H1 (cell line): ENCODE data around the gene MAPK11. TPM values are rescaled to one million over a fixed set of nuclear protein-coding genes. Genes with fewer than 3 reads are reported as not detected.
A peak's percentile ranks its signal among the peaks of the same experiment; 100 is the strongest.

ENCODE experiments used
- ASH2L ChIP-seq: fragments of 200-600, 300-600 bp; sonication (generic); IDR thresholded peaks from one replicate; pipeline ENCODE4 v1.7.1; 2017; ENCODE audit warnings: low read length
- CBX8 ChIP-seq: fragments of 300-800, 300-1000 bp; sonication (generic); IDR thresholded peaks from 2 replicates; pipeline ENCODE4 v1.7.1; 2016; ENCODE audit warnings: low read depth, low read length, borderline replicate concordance
- FOSL1 ChIP-seq: IDR thresholded peaks from 2 replicates; pipeline ENCODE4 v1.6.1; 2011; ENCODE audit warnings: mild to moderate bottlenecking, low read depth, low read length, moderate library complexity; ENCODE audit not compliant: insufficient read depth
- MAX ChIP-seq: IDR thresholded peaks from 2 replicates; pipeline ENCODE4 v1.6.1; 2012; ENCODE audit warnings: inconsistent platforms
- NRF1 ChIP-seq: IDR thresholded peaks from 2 replicates; pipeline ENCODE4 v1.6.1; 2011; ENCODE audit warnings: mild to moderate bottlenecking, low read depth, low read length, improper control_type of control experiment
- SRF ChIP-seq: IDR thresholded peaks from 2 replicates; pipeline ENCODE4 v1.6.1; 2011; ENCODE audit warnings: mild to moderate bottlenecking, low read depth, low read length, moderate library complexity
- SUZ12 ChIP-seq: fragments of 200-600 bp; sonication (generic); IDR thresholded peaks from 2 replicates; pipeline ENCODE4 v1.6.1; 2012; ENCODE audit warnings: mild to moderate bottlenecking, inconsistent platforms, low read length, moderate library complexity, mixed read lengths
- USF2 ChIP-seq: IDR thresholded peaks from 2 replicates; pipeline ENCODE4 v1.6.1; 2011; ENCODE audit warnings: low read length, improper control_type of control experiment
- polyA plus RNA-seq, 7 experiments: library from polyadenylated mRNA; depleted of rRNA in 3 of 7; stranded (reverse) in 5 of 7; unstranded in 2 of 7; fragments of >200 nt in 5 of 7; fragments of 200-250 nt in 2 of 7; gene quantifications; 1 replicate in 5 of 7; 2 replicates in 1 of 7; 4 replicates in 1 of 7; pipeline versions ENCODE4 v1.2.1 to v1.2.3, GENCODE V29; 2011 to 2013; ENCODE audit warnings: missing spikeins in 2 of 7, mixed read lengths in 2 of 7
- total RNA-seq: library from RNA; stranded (reverse); fragmentation: NEBNext Ultra II Directional; extraction: Animal tissue kit (Norgen Biotek cat#: 25700); gene quantifications from 2 replicates; pipeline ENCODE4 v1.2.1, GENCODE V29; 2021
- TF ChIP-seq, protein P1 (sequence below): fragments of 300-600 bp; sonication (generic); IDR thresholded peaks from 2 replicates; pipeline ENCODE4 v1.7.1; 2012; ENCODE audit warnings: low read length, moderate library complexity, mild to moderate bottlenecking, inconsistent platforms; ENCODE audit not compliant: insufficient replicate concordance

Gene MAPK11
- total and polyA plus RNA-seq, 2 of the 8 experiments (the other 6 are each of a cell fraction or from before 2014, with no cell fraction given), result 0.70 to 1.5 TPM

DNA sequence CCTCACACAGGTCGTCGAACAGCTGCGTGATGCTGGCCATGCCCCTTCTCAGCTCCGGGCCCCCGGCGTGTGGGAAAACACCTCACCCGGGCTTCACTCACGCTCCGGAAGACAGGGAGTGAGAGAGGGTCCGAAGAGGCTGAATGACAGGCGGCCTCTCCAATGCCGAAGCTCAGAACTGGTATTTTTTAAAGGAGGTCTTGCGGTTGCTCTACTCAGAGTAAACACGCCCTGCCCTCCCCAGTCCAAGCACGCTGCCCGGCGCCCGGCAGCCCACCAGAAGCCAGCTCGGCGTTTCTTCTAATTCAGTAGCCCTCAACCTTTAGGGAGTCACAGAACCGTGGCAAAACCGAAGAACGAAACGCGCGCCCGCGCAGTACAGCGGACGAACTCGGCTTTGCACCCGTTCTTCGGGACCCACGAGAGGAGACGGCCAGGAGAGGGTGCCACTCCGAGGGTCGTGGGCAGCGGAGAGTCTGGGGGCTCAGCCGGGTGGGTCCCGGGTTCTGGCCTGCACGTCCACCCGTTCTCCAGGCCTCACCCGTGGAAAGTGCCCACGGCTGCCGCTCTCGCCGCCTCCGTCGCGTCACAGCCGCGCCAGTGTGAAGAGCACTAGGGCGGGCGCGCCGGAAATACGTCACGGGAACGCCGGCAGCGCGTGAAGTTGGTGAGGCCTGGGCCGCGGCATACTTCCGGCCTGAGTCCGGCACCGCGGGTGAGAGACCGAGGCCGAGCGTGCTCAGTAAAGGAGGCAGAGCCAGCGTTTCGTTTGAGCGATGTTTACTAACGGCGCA lies 25.6 kb downstream of the MAPK11 start, which contains the start of gene TUBGCP6 (continued):
- TF ChIP-seq FOSL1 (no peak), CBX8 (no peak), NRF1 (no peak), ASH2L (peak; percentile 96), SRF (peak; percentile 82), MAX (peak; percentile 74), USF2 (no peak), SUZ12 (no peak)
- TF ChIP-seq, protein P1, sequence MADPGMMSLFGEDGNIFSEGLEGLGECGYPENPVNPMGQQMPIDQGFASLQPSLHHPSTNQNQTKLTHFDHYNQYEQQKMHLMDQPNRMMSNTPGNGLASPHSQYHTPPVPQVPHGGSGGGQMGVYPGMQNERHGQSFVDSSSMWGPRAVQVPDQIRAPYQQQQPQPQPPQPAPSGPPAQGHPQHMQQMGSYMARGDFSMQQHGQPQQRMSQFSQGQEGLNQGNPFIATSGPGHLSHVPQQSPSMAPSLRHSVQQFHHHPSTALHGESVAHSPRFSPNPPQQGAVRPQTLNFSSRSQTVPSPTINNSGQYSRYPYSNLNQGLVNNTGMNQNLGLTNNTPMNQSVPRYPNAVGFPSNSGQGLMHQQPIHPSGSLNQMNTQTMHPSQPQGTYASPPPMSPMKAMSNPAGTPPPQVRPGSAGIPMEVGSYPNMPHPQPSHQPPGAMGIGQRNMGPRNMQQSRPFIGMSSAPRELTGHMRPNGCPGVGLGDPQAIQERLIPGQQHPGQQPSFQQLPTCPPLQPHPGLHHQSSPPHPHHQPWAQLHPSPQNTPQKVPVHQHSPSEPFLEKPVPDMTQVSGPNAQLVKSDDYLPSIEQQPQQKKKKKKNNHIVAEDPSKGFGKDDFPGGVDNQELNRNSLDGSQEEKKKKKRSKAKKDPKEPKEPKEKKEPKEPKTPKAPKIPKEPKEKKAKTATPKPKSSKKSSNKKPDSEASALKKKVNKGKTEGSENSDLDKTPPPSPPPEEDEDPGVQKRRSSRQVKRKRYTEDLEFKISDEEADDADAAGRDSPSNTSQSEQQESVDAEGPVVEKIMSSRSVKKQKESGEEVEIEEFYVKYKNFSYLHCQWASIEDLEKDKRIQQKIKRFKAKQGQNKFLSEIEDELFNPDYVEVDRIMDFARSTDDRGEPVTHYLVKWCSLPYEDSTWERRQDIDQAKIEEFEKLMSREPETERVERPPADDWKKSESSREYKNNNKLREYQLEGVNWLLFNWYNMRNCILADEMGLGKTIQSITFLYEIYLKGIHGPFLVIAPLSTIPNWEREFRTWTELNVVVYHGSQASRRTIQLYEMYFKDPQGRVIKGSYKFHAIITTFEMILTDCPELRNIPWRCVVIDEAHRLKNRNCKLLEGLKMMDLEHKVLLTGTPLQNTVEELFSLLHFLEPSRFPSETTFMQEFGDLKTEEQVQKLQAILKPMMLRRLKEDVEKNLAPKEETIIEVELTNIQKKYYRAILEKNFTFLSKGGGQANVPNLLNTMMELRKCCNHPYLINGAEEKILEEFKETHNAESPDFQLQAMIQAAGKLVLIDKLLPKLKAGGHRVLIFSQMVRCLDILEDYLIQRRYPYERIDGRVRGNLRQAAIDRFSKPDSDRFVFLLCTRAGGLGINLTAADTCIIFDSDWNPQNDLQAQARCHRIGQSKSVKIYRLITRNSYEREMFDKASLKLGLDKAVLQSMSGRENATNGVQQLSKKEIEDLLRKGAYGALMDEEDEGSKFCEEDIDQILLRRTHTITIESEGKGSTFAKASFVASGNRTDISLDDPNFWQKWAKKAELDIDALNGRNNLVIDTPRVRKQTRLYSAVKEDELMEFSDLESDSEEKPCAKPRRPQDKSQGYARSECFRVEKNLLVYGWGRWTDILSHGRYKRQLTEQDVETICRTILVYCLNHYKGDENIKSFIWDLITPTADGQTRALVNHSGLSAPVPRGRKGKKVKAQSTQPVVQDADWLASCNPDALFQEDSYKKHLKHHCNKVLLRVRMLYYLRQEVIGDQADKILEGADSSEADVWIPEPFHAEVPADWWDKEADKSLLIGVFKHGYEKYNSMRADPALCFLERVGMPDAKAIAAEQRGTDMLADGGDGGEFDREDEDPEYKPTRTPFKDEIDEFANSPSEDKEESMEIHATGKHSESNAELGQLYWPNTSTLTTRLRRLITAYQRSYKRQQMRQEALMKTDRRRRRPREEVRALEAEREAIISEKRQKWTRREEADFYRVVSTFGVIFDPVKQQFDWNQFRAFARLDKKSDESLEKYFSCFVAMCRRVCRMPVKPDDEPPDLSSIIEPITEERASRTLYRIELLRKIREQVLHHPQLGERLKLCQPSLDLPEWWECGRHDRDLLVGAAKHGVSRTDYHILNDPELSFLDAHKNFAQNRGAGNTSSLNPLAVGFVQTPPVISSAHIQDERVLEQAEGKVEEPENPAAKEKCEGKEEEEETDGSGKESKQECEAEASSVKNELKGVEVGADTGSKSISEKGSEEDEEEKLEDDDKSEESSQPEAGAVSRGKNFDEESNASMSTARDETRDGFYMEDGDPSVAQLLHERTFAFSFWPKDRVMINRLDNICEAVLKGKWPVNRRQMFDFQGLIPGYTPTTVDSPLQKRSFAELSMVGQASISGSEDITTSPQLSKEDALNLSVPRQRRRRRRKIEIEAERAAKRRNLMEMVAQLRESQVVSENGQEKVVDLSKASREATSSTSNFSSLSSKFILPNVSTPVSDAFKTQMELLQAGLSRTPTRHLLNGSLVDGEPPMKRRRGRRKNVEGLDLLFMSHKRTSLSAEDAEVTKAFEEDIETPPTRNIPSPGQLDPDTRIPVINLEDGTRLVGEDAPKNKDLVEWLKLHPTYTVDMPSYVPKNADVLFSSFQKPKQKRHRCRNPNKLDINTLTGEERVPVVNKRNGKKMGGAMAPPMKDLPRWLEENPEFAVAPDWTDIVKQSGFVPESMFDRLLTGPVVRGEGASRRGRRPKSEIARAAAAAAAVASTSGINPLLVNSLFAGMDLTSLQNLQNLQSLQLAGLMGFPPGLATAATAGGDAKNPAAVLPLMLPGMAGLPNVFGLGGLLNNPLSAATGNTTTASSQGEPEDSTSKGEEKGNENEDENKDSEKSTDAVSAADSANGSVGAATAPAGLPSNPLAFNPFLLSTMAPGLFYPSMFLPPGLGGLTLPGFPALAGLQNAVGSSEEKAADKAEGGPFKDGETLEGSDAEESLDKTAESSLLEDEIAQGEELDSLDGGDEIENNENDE, result no peak
